LNCaP clone FGC (cell line): ENCODE data around the gene ELP2.

Source experiments
- DNase-seq: peaks from one replicate; pipeline ENCODE4 v3.0.0-alpha.2; 2011; ENCODE audit warnings: low read depth
- H3K4me3 ChIP-seq: 2 replicates; pipeline ENCODE4 v1.5.1; 2011; ENCODE audit warnings: mild to moderate bottlenecking, low read depth, low read length, control low read depth
- TF ChIP-seq, protein P1 (sequence below): IDR thresholded peaks from 2 replicates; pipeline ENCODE4 v1.5.1; 2012; ENCODE audit warnings: mild to moderate bottlenecking; ENCODE audit not compliant: control insufficient read depth, insufficient read depth; ENCODE audit errors: extremely low read depth

Gene ELP2

DNA sequence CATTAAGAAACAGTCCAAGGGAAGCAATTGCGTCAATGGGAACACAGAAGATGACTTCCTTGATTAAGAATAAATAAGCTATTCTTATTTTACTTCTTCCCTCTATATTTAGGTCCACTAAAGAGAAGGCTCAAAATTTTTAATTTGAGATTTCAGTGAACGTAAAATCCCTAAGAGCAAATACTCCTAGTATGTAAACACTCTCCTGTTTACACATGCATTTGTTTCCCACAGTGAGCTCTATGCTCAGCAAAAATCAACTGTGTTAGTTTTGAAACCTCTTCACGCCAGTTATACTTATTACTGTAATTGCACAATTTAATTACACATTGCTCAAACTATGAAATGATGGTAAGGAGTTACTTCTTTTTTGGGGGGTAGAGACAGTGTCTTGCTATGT lies 9.4 kb upstream of the ELP2 start:
- TF ChIP-seq, protein P1, sequence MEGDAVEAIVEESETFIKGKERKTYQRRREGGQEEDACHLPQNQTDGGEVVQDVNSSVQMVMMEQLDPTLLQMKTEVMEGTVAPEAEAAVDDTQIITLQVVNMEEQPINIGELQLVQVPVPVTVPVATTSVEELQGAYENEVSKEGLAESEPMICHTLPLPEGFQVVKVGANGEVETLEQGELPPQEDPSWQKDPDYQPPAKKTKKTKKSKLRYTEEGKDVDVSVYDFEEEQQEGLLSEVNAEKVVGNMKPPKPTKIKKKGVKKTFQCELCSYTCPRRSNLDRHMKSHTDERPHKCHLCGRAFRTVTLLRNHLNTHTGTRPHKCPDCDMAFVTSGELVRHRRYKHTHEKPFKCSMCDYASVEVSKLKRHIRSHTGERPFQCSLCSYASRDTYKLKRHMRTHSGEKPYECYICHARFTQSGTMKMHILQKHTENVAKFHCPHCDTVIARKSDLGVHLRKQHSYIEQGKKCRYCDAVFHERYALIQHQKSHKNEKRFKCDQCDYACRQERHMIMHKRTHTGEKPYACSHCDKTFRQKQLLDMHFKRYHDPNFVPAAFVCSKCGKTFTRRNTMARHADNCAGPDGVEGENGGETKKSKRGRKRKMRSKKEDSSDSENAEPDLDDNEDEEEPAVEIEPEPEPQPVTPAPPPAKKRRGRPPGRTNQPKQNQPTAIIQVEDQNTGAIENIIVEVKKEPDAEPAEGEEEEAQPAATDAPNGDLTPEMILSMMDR = no peak
- DNase-seq = peak; percentile 60
- 0 out of 2 replicates have a peak overlapping the region, but pooled peaks have one; percentile 2 for H3K4me3 ChIP-seq

DNA sequence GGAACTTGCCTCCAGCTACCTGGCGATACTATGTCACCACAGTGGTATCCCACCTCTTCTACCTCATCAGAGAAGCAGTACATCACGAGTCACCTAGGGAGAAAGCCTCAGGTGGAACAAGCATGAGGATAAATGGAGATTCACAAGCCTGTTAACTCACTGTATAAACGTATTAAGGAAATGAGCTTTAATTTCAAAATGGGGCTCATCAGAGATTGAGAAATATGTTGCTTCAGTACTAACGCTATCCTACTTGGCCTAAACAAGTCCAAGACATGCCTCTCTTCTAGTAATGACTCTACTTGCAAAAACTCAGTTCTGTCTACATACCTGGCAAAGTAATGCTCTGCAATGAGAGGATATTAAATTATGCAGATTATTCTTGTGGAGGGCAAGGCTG lies 4.9 kb upstream of the ELP2 start:
- no peak for DNase-seq
- TF ChIP-seq, protein P1 = no peak
- H3K4me3 ChIP-seq = no peak overlapping the region

DNA sequence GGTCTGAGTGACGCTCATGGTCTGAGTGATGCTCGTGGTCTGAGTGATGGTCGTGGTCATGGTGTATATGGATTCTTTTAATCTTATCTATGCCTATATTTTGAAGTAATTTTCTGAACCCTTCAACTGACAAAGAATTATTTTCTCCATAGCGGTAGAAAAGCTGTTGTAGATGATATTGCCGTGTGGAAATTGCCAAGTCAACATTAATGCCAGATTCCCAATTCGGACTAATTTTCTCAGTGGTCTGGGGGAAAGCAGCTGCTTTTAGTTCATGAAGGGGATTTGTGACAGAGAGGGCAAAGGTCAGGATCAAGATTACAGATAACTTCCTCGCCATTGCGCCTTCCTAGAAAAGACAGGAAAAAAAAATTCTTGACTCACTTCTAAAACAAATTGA lies 3.0 kb upstream of the ELP2 start:
- no peak for DNase-seq
- TF ChIP-seq, protein P1 = no peak
- no peak overlapping the region for H3K4me3 ChIP-seq

DNA sequence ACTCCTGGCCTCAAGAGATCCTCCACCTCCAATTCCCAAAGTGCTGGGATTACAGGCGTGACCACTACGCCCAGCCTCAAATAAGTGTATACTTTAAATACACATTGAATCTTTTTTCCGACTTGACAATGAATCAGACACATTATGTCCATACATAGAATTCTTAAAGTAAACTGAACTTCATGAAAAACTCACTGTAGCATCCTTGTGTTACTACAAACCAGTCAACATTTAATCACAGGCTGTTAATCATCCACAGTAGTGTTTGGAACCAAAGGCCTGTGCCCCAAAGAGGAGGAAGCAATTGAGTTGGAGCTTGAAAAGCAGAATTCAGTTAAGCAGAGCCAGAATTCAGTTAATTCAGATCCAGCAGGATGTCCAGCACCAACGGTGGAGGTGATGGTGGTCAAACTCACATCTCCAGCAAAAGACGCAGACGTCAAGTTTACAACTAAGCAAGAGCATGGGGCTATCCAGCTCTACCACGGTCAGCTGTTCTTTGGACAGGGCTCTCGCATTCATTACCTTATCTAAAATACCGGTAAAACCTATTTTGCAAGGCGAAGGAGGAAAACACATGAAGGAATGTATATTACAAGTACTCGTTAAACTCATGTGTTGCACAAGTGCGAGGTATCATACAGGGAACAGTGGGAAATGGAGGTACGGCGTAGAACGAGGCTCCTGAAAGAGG lies 1.7 kb upstream of the ELP2 start:
- TF ChIP-seq, protein P1 = no peak
- peak overlapping the region; percentile 77 for H3K4me3 ChIP-seq
- no peak for DNase-seq

DNA sequence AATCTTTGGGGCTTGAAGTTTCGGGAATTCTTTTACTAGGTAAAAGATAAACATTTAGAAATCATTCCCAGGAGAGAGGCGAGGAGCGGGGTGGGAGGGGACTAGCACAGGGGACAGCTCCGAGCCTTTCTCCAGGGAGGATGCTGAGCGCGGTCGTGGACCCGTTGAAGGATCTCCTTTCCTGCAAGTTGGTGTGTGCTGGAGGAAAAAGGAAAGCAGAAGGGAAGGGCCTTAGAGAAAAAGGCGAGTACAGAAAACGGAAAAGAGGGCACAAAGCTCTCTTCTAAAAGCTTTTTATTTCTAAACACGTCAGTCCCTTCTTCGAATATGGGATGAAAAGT lies 1.2 kb upstream of the ELP2 start:
- peak overlapping the region; percentile 77 for H3K4me3 ChIP-seq
- no peak for DNase-seq
- TF ChIP-seq, protein P1 = no peak

DNA sequence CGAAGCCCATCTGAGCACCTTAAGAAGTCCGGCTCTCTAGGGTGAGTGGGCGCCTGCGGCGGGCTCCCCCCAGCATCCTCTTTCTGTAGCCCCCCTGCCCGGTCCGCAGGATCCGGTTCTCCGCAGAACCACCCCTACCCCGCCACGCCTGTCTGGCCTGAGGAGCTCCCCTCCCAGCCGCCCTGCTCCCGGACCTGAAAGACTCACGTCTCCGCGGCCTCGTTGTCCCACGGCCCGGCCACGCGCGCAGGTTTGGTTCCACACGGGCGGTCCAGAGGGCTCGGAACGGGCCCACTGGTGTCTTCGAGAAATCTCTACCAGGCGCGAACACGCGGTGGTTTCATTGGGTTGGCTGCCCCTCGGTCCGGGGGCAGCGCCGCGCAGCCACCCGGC lies 796 bp upstream of the ELP2 start:
- H3K4me3 ChIP-seq = peak overlapping the region; percentile 77
- no peak for DNase-seq
- TF ChIP-seq, protein P1 = no peak
